Activated gamma-delta T cell treated with Interleukin-2 at 50 U/mL for 16 hours (primary cell): Measurements from ENCODE around the gene CDK5R2.
"Not testable (repeated sequence)": the region's sequence is repeated elsewhere in the genome, so short reads cannot be mapped to it uniquely, and the experiment has no call there.

ENCODE experiments used
- DNase-seq: peaks from one replicate; pipeline ENCODE4 v3.0.0-alpha.2; 2020

The CDK5R2 gene

GRCh38 chr2:218959141-218959731, at the start of gene CDK5R2:
TSS of gene CDK5R2 (plus strand) at chr2:218959666. CDS start at chr2:218959821, 155 bp downstream.
- peak; percentile 46 for DNase-seq

GRCh38 chr2:218910741-218911140, 48.7 kb upstream of the CDK5R2 start:
- DNase-seq, result no peak

GRCh38 chr2:218920504-218920903, 39.0 kb upstream of the CDK5R2 start:
- DNase-seq, result no peak

- DNase-seq, result no peak
These were observed 34.7 kb upstream of the CDK5R2 start for GRCh38 chr2:218924757-218925156.

- DNase-seq, result no peak
These were observed 34.0 kb upstream of the CDK5R2 start for GRCh38 chr2:218925434-218925833.

- no peak for DNase-seq
These were observed 32.0 kb upstream of the CDK5R2 start for GRCh38 chr2:218927422-218927821.

- no peak for DNase-seq
These were observed 31.6 kb upstream of the CDK5R2 start for GRCh38 chr2:218927876-218928275.

GRCh38 chr2:218930488-218930887, 29.0 kb upstream of the CDK5R2 start:
- DNase-seq, result not testable (repeated sequence)

GRCh38 chr2:218931751-218932150, 27.7 kb upstream of the CDK5R2 start:
- DNase-seq, result not testable (repeated sequence)

GRCh38 chr2:218944759-218945404, 14.6 kb upstream of the CDK5R2 start:
- no peak for DNase-seq

GRCh38 chr2:218946621-218947020, 12.8 kb upstream of the CDK5R2 start:
- no peak for DNase-seq

- DNase-seq, result no peak
These were observed 7.3 kb upstream of the CDK5R2 start for GRCh38 chr2:218952160-218952559.

GRCh38 chr2:218953366-218953954, 6.0 kb upstream of the CDK5R2 start:
- no peak for DNase-seq

- DNase-seq, result no peak
These were observed 4.7 kb upstream of the CDK5R2 start for GRCh38 chr2:218954541-218955300.

- DNase-seq, result no peak
These were observed 3.4 kb upstream of the CDK5R2 start for GRCh38 chr2:218956039-218956438.

GRCh38 chr2:218957671-218958070, 1.8 kb upstream of the CDK5R2 start:
- no peak for DNase-seq

GRCh38 chr2:218958276-218958675, 1.2 kb upstream of the CDK5R2 start:
- no peak for DNase-seq

- no peak for DNase-seq
These were observed 369 bp downstream of the CDK5R2 start for GRCh38 chr2:218959761-218960308.

- DNase-seq, result no peak
These were observed 1.1 kb downstream of the CDK5R2 start for GRCh38 chr2:218960309-218961165.

GRCh38 chr2:218961229-218961628, 1.8 kb downstream of the CDK5R2 start:
- no peak for DNase-seq

GRCh38 chr2:218961651-218962570, 2.4 kb downstream of the CDK5R2 start:
- no peak for DNase-seq
